ENCODE data around the gene JMJD1C.
"Not testable (repeated sequence)": the region's sequence is repeated elsewhere in the genome, so short reads cannot be mapped to it uniquely, and the experiment has no call there.

Gene JMJD1C
- total RNA-seq, result 105 to 700 (median 262) reads per million in 9 experiments

- peaks cover 23% of the 10 kb centered on the region for H3K36me3 Mint-ChIP-seq (ENCODE audit: insufficient read depth)
Observed at GRCh38 chr10:63465293-63466143, at the start of gene JMJD1C. Gene JMJD1C (minus strand): TSS chr10:63465977. CDS start chr10:63465662, 315 bp downstream.

GRCh38 chr10:63515002-63515763 is 49.4 kb upstream of the JMJD1C start:
- Mint-ChIP-seq H3K4me3 (peak overlapping the region in 1 of 2 donors; percentile 33), H3K4me1 (ENCODE audit: low read depth in 2 of 2) (peaks cover 40 to 73% of the 10 kb centered on the region in 2 donors), H3K36me3 (ENCODE audit: insufficient read depth) (peaks cover 6% of the 10 kb centered on the region), H3K9me3 (no peaks in the 10 kb centered on the region), H3K27me3 (no peaks in the 10 kb centered on the region), H3K27ac (peak overlapping the region; percentile 30 to 33)
- ATAC-seq (replicated peaks) (peak; percentile 49), DNase-seq (no peak)

More at GRCh38 chr10:63465293-63466143, at the start of gene JMJD1C:
- no peaks in the 10 kb centered on the region for H3K9me3 Mint-ChIP-seq
- H3K27ac Mint-ChIP-seq, result peak within 1 kb of the TSS; percentile 93 to 94
- peak; percentile 77 for ATAC-seq (replicated peaks)
- no peaks in the 10 kb centered on the region for H3K27me3 Mint-ChIP-seq
- DNase-seq, result peak; percentile 45 to 55 (median 50)
- H3K4me3 Mint-ChIP-seq, result peak within 1 kb of the TSS; percentile 98 to 99
- H3K4me1 Mint-ChIP-seq (ENCODE audit: low read depth in 2 of 2), result peaks cover 9 to 15% of the 10 kb centered on the region in 2 donors

GRCh38 chr10:63506554-63506953 is 40.8 kb upstream of the JMJD1C start:
- ATAC-seq (replicated peaks) (no peak), DNase-seq (no peak)
- Mint-ChIP-seq H3K27me3 (no peaks in the 10 kb centered on the region), H3K27ac (no peak overlapping the region), H3K4me1 (ENCODE audit: low read depth in 2 of 2) (peaks cover 8 to 59% of the 10 kb centered on the region in 2 donors), H3K4me3 (no peak overlapping the region), H3K9me3 (no peaks in the 10 kb centered on the region), H3K36me3 (ENCODE audit: insufficient read depth) (peaks cover 5% of the 10 kb centered on the region)

GRCh38 chr10:63505562-63505961 is 39.8 kb upstream of the JMJD1C start:
- Mint-ChIP-seq H3K9me3 (no peaks in the 10 kb centered on the region), H3K27ac (no peak overlapping the region), H3K27me3 (no peaks in the 10 kb centered on the region), H3K36me3 (ENCODE audit: insufficient read depth) (peaks cover 9% of the 10 kb centered on the region), H3K4me1 (ENCODE audit: low read depth in 2 of 2) (peaks cover 8 to 51% of the 10 kb centered on the region in 2 donors), H3K4me3 (no peak overlapping the region)
- DNase-seq (no peak), ATAC-seq (replicated peaks) (no peak)

- peaks cover 8 to 45% of the 10 kb centered on the region in 2 donors for H3K4me1 Mint-ChIP-seq (ENCODE audit: low read depth in 2 of 2)
- no peaks in the 10 kb centered on the region for H3K9me3 Mint-ChIP-seq
- H3K4me3 Mint-ChIP-seq, result no peak overlapping the region
- DNase-seq, result no peak
- H3K27ac Mint-ChIP-seq, result peak overlapping the region; percentile 8 to 19
- no peaks in the 10 kb centered on the region for H3K27me3 Mint-ChIP-seq
- ATAC-seq (replicated peaks), result no peak
- H3K36me3 Mint-ChIP-seq (ENCODE audit: insufficient read depth), result peaks cover 13% of the 10 kb centered on the region
Observed at GRCh38 chr10:63504145-63504881, 38.5 kb upstream of the JMJD1C start.

DNA sequence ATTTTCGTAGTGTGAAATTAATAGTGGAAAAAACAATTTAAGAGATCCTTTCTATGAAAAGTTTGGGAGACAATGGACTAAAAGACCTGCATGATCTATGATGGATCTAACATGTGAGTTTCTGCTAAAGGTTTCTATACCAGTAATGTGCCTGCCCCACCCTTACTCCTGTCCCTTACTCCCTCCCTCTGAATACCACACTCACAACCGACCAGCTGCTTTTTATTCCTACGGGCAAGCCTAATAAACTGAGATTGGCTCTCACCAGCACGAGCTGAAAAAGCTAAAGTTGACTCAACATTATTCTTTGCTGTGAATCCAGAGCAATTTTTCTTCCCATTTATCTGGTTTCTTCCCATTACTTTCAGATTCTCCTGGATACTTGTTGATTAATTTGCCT is 37.6 kb upstream of the JMJD1C start:
- Mint-ChIP-seq H3K27me3 (no peaks in the 10 kb centered on the region), H3K36me3 (ENCODE audit: insufficient read depth) (peaks cover 13% of the 10 kb centered on the region), H3K27ac (peak overlapping the region in 1 of 2 donors; percentile 8), H3K4me1 (ENCODE audit: low read depth in 2 of 2) (peaks cover 9 to 46% of the 10 kb centered on the region in 2 donors), H3K9me3 (no peaks in the 10 kb centered on the region), H3K4me3 (no peak overlapping the region)
- ATAC-seq (replicated peaks) (no peak), DNase-seq (no peak)

- H3K9me3 Mint-ChIP-seq, result no peaks in the 10 kb centered on the region
- peaks cover 9 to 44% of the 10 kb centered on the region in 2 donors for H3K4me1 Mint-ChIP-seq (ENCODE audit: low read depth in 2 of 2)
Observed at GRCh38 chr10:63502832-63503231, 37.1 kb upstream of the JMJD1C start.

GRCh38 chr10:63501954-63502353 is 36.2 kb upstream of the JMJD1C start:
- Mint-ChIP-seq H3K4me1 (ENCODE audit: low read depth in 2 of 2) (peaks cover 9 to 42% of the 10 kb centered on the region in 2 donors), H3K4me3 (no peak overlapping the region), H3K27ac (peak overlapping the region in 1 of 2 donors; percentile 41), H3K36me3 (ENCODE audit: insufficient read depth) (peaks cover 13% of the 10 kb centered on the region), H3K27me3 (no peaks in the 10 kb centered on the region), H3K9me3 (no peaks in the 10 kb centered on the region)
- ATAC-seq (replicated peaks) (no peak), DNase-seq (no peak)

More at GRCh38 chr10:63502832-63503231, 37.1 kb upstream of the JMJD1C start:
- Mint-ChIP-seq H3K36me3 (ENCODE audit: insufficient read depth) (peaks cover 13% of the 10 kb centered on the region), H3K4me3 (no peak overlapping the region), H3K27me3 (no peaks in the 10 kb centered on the region), H3K27ac (no peak overlapping the region)
- ATAC-seq (replicated peaks) (no peak), DNase-seq (no peak)

GRCh38 chr10:63500551-63500950 is 34.8 kb upstream of the JMJD1C start:
- Mint-ChIP-seq H3K36me3 (ENCODE audit: insufficient read depth) (peaks cover 13% of the 10 kb centered on the region), H3K4me1 (ENCODE audit: low read depth in 2 of 2) (peaks cover 15 to 41% of the 10 kb centered on the region in 2 donors), H3K27ac (peak overlapping the region in 1 of 2 donors; percentile 62)
- H3K4me3 Mint-ChIP-seq; ATAC-seq (replicated peaks); DNase-seq; H3K9me3 Mint-ChIP-seq; H3K27me3 Mint-ChIP-seq: not testable (repeated sequence)

GRCh38 chr10:63498665-63499064 is 32.9 kb upstream of the JMJD1C start:
- DNase-seq (no peak), ATAC-seq (replicated peaks) (no peak)
- Mint-ChIP-seq H3K36me3 (ENCODE audit: insufficient read depth) (peaks cover 16% of the 10 kb centered on the region), H3K4me1 (ENCODE audit: low read depth in 2 of 2) (peaks cover 8 to 28% of the 10 kb centered on the region in 2 donors), H3K27ac (no peak overlapping the region), H3K4me3 (no peak overlapping the region), H3K27me3 (no peaks in the 10 kb centered on the region), H3K9me3 (no peaks in the 10 kb centered on the region)

DNA sequence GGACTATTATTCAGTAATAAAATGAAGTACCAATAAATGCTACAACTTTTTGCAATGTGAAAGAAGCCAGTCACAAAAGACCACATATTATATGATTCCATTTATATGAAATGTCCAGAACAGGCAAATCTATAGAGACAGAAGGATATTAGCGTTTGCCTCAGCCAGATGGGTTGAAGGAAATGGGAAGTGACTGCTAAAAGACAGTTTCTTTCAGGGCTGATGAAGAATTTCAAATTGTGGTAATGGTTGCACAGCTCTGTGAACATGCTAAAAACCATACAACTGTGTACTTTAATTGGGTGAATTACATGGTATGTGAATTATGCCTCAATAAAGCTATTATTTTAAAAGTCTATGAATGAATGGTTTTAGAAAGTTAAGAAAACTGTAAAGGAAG is 31.5 kb upstream of the JMJD1C start:
- peaks cover 7 to 27% of the 10 kb centered on the region in 2 donors for H3K4me1 Mint-ChIP-seq (ENCODE audit: low read depth in 2 of 2)
- no peak overlapping the region for H3K27ac Mint-ChIP-seq
- ATAC-seq (replicated peaks), result no peak
- peaks cover 11% of the 10 kb centered on the region for H3K36me3 Mint-ChIP-seq (ENCODE audit: insufficient read depth)
- H3K9me3 Mint-ChIP-seq, result no peaks in the 10 kb centered on the region
- no peak for DNase-seq
- no peaks in the 10 kb centered on the region for H3K27me3 Mint-ChIP-seq
- H3K4me3 Mint-ChIP-seq, result no peak overlapping the region

- no peak for DNase-seq
- H3K36me3 Mint-ChIP-seq (ENCODE audit: insufficient read depth), result peaks cover 11% of the 10 kb centered on the region
- H3K9me3 Mint-ChIP-seq, result no peaks in the 10 kb centered on the region
- peaks cover 9 to 31% of the 10 kb centered on the region in 2 donors for H3K4me1 Mint-ChIP-seq (ENCODE audit: low read depth in 2 of 2)
- H3K27me3 Mint-ChIP-seq, result no peaks in the 10 kb centered on the region
- no peak overlapping the region for H3K4me3 Mint-ChIP-seq
- no peak overlapping the region for H3K27ac Mint-ChIP-seq
- no peak for ATAC-seq (replicated peaks)
Observed at GRCh38 chr10:63496561-63496960, 30.8 kb upstream of the JMJD1C start.

GRCh38 chr10:63494951-63495350 is 29.2 kb upstream of the JMJD1C start:
- Mint-ChIP-seq H3K36me3 (ENCODE audit: insufficient read depth) (peaks cover 3% of the 10 kb centered on the region), H3K4me1 (ENCODE audit: low read depth in 2 of 2) (peaks cover 10 to 32% of the 10 kb centered on the region in 2 donors), H3K4me3 (no peak overlapping the region), H3K27ac (no peak overlapping the region), H3K27me3 (no peaks in the 10 kb centered on the region), H3K9me3 (no peaks in the 10 kb centered on the region)
- ATAC-seq (replicated peaks), result no peak
- no peak for DNase-seq

All from effector memory CD8-positive, alpha-beta T cell (primary cell).